ENCODE measurements around the gene ENPP7.

- TF ChIP-seq CTCF (IDR thresholded peaks at IDR 0.05) (no peak), POLR2A (IDR thresholded peaks at IDR 0.05) (no peak)
Observed at GRCh38 chr17:79700592-79700991, 30.2 kb upstream of the ENPP7 start.
